NT2/D1 (cell line): ENCODE measurements around the gene CCNB2.

Source experiments
- DNase-seq: peaks from one replicate; pipeline ENCODE4 v3.0.0-alpha.2; 2011; ENCODE audit warnings: low read depth, low spot score
- H3K27me3 ChIP-seq: 2 replicates; pipeline ENCODE4 v1.6.0; 2011; ENCODE audit warnings: mild to moderate bottlenecking; ENCODE audit not compliant: insufficient read length, insufficient read depth
- H3K36me3 ChIP-seq: 2 replicates; pipeline ENCODE4 v1.6.1; 2011; ENCODE audit warnings: mild to moderate bottlenecking, low read length, mixed read lengths; ENCODE audit not compliant: insufficient read depth, insufficient read length
- H3K4me1 ChIP-seq: 2 replicates; pipeline ENCODE4 v1.5.1; 2011; ENCODE audit not compliant: insufficient read depth, insufficient read length
- H3K4me3 ChIP-seq: 2 replicates; pipeline ENCODE4 v1.5.1; 2011; ENCODE audit warnings: low read depth; ENCODE audit not compliant: insufficient read length
- H3K9ac ChIP-seq: 2 replicates; pipeline ENCODE4 v1.6.0; 2011; ENCODE audit warnings: low read depth; ENCODE audit not compliant: insufficient read length
- H3K9me3 ChIP-seq: 2 replicates; pipeline ENCODE4 v1.5.1; 2011; ENCODE audit warnings: mild to moderate bottlenecking, low read length; ENCODE audit not compliant: insufficient read depth
- SUZ12 ChIP-seq: IDR thresholded peaks from 2 replicates; pipeline ENCODE4 v1.6.1; 2011; ENCODE audit not compliant: insufficient read length, insufficient read depth; ENCODE audit errors: extremely low read depth
- YY1 ChIP-seq: IDR thresholded peaks from 2 replicates; pipeline ENCODE4 v1.6.1; 2011; ENCODE audit not compliant: insufficient read length, insufficient read depth
- ZNF274 ChIP-seq: IDR thresholded peaks from 2 replicates; pipeline ENCODE4 v1.6.1; 2011; ENCODE audit warnings: mild to moderate bottlenecking, low read depth, low read length

The CCNB2 gene

DNA sequence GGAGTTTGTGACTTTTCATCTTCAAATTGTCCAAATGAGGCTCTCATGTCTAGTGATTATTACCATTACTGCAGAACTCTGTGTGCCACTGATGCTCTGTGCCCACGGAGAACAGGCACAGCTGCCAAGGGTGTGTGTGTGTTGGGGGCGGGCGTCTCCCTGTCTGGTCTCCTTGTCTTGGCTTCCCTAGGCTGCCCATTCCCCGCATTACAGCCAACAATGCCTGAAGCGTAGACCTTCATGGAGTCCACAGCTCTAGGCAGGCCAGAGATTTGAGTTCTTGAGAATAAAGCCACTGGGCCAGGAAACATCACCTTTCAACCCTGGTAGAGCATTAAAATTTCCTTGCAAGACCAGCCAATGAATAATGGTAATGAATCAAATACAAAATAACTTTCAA, 42.7 kb downstream of the CCNB2 start:
- H3K36me3 ChIP-seq = peaks cover 45% of the 10 kb centered on the region
- TF ChIP-seq SUZ12 (no peak), YY1 (no peak), ZNF274 (no peak)
- no peaks in the 10 kb centered on the region for H3K27me3 ChIP-seq
- no peak overlapping the region for H3K4me3 ChIP-seq
- no peak for DNase-seq
- peaks cover 5% of the 10 kb centered on the region for H3K4me1 ChIP-seq
- no peaks in the 10 kb centered on the region for H3K9me3 ChIP-seq
- H3K9ac ChIP-seq = no peak overlapping the region

DNA sequence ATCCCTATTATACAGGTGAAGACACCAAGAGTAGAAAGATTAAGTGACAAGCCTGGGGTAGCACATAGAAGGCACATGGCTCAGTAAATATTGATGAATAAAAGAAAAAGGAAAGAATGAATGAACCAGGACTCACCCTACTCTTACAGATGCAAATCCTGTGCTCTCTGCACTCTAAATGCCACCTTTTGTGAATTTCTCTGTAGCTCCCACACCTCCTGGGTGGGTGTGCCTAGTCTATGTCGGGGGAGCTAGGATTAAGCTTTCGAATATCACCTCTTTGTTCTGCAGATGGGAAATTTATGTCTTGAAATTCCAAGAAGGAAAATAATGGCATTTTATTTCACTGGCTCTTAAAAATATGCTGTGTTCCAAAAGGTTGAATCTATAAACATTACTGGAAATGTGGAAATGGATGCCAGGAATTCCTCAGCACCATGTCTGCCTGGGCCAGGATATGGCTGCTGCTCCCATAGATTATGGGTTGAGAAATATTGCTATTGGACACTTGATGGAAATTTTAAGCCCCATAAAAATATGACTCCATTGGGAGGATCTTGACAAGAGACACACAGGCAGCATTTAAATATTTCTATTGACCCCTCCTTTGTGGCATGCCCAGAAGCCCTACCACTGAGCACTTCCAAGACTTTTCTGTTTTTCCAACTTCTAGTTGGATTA, 43.3 kb downstream of the CCNB2 start:
- H3K9me3 ChIP-seq = no peaks in the 10 kb centered on the region
- no peak overlapping the region for H3K9ac ChIP-seq
- peaks cover 47% of the 10 kb centered on the region for H3K36me3 ChIP-seq
- peaks cover 5% of the 10 kb centered on the region for H3K4me1 ChIP-seq
- no peaks in the 10 kb centered on the region for H3K27me3 ChIP-seq
- no peak overlapping the region for H3K4me3 ChIP-seq
- no peak for TF ChIP-seq SUZ12
- no peak for TF ChIP-seq ZNF274
- TF ChIP-seq YY1 = no peak
- DNase-seq = peak; percentile 35

DNA sequence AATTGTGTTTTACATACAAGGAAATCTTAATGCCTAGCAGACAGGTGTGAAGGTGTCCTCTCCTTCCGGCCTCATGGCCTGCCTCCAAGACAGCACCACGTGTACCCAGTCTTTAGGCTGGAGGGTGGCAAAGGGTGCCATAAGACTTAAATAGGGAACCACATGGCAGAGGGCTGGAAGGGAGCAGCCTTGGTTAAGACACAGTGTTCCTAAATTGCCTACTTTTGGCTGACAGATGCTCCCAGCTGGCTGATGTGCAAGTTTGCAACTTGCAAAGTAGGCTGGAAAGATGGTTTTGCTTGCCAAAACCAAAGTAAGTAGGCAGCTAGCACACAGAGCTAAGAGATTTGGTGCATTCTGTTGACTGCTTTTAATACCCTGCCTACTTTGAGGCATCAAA, 45.2 kb downstream of the CCNB2 start:
- TF ChIP-seq YY1 (no peak), SUZ12 (no peak), ZNF274 (no peak)
- H3K36me3 ChIP-seq = peaks cover 54% of the 10 kb centered on the region

DNA sequence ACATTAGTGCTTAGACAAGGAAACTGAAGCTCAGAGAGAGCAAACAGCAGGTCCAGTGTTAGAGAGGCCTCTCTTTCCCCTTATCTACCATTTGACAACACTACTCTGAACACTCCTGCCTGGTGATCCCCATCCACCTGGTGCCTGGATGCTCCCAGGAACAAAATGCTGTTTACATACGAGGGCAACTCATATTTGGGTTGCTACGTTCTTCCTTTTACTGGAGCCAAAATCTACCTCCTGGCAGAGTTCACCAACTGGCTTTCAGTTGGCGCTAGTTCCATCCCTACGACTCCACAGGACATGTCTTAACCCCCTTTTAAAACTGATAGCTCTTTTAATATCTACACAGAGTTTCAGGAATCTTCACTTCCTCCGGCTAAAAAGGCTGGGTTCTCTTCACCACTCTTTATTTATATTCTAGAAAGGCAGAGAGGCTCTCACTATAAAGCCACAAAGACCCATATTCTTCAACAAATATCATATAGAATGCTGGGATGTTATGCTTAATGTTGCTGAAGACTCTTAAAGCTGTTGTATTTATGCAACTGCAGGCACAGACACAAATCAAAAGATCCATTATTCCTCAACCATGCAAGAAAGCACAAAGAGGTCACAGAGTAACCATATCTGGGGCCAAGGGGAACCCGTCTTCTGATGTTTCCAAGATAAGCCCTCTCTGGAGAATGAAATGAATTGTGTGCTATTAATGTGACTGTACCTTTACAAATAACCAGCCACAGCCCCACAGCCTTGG, 47.9 kb downstream of the CCNB2 start:
- TF ChIP-seq SUZ12 = no peak
- no peak for TF ChIP-seq YY1
- TF ChIP-seq ZNF274 = no peak
- no peak for DNase-seq
- Histone ChIP-seq H3K4me3 (no peak overlapping the region), H3K9ac (no peak overlapping the region), H3K36me3 (peaks cover 58% of the 10 kb centered on the region), H3K9me3 (no peaks in the 10 kb centered on the region), H3K4me1 (peaks cover 5% of the 10 kb centered on the region), H3K27me3 (no peaks in the 10 kb centered on the region)

More for the DNA sequence above, 45.2 kb downstream of the CCNB2 start:
- H3K4me3 ChIP-seq = no peak overlapping the region
- no peak overlapping the region for H3K9ac ChIP-seq
- no peaks in the 10 kb centered on the region for H3K9me3 ChIP-seq
- DNase-seq = no peak
- peaks cover 5% of the 10 kb centered on the region for H3K4me1 ChIP-seq
- no peaks in the 10 kb centered on the region for H3K27me3 ChIP-seq

DNA sequence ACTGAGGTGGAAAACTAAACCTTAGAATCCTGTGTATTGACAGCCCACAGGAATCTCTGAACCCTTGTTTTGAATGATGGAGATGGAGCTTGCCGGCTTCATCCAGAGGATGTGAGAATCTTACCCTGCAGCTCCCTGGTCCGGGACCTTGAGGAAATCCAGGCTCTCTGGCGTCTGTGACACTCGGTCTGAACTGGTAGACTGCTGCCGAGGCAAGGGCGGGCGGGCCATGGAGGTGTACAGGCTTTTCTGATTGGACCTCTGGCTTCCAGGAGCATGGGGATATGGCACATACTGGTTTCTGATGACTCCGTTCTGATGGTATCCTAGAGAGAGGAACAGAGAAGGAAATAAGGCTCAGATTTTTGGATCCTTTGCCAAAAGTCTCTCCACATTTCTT, 48.5 kb downstream of the CCNB2 start:
- TF ChIP-seq ZNF274 (no peak), YY1 (no peak), SUZ12 (no peak)

DNA sequence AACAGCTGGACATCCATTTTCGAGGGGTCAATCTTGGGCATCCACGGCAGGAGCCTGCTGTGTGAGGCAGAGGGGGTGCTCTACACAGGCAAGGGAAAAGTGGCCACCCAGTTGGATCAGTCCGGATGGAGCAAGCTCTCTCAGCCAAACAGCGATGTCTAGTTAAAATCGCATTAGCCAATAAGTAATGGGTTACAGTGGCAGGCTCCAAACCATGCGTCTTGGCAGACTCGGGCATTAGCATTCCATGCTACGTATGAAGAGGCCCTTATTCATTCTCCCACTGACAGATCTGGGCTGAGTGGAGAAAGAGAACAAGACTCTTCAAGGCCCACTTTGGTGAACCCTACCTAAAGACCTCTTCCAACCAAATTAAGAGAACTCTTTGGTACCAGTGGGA, 49.3 kb downstream of the CCNB2 start:
- TF ChIP-seq SUZ12 = no peak
- no peak for TF ChIP-seq ZNF274
- TF ChIP-seq YY1 = no peak

More for the DNA sequence above, 48.5 kb downstream of the CCNB2 start:
- H3K9me3 ChIP-seq = no peaks in the 10 kb centered on the region
- no peaks in the 10 kb centered on the region for H3K27me3 ChIP-seq
- H3K36me3 ChIP-seq = peaks cover 63% of the 10 kb centered on the region
- no peak overlapping the region for H3K9ac ChIP-seq
- DNase-seq = no peak
- H3K4me3 ChIP-seq = no peak overlapping the region
- peaks cover 4% of the 10 kb centered on the region for H3K4me1 ChIP-seq

DNA sequence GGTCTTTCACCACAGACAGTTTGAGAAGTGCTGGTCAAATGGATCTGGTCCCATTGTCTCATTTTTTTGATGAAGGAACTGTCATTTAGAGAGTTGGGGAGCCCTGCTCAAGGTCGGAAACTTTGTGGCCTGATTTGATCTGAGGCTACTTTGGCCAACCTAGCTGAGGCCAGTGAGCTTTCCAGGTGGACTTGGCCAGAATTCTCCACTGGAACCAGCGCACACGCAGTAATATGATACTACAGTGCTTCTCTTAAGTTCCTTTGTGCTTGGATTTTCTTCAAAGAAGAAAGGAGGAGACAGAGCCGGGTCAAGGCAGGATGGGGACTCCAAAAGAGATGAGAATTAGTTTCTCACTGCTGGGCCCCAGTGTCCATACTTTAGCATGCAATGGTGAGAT, 50.5 kb downstream of the CCNB2 start:
- TF ChIP-seq ZNF274 (no peak), YY1 (no peak), SUZ12 (no peak)
- H3K4me3 ChIP-seq = no peak overlapping the region
- H3K4me1 ChIP-seq = no peaks in the 10 kb centered on the region
- H3K9me3 ChIP-seq = no peaks in the 10 kb centered on the region
- no peak overlapping the region for H3K9ac ChIP-seq
- no peak for DNase-seq
- no peaks in the 10 kb centered on the region for H3K27me3 ChIP-seq
- peaks cover 70% of the 10 kb centered on the region for H3K36me3 ChIP-seq

More for the DNA sequence above, 49.3 kb downstream of the CCNB2 start:
- no peaks in the 10 kb centered on the region for H3K9me3 ChIP-seq
- no peaks in the 10 kb centered on the region for H3K4me1 ChIP-seq
- no peak for DNase-seq
- no peaks in the 10 kb centered on the region for H3K27me3 ChIP-seq
- peaks cover 67% of the 10 kb centered on the region for H3K36me3 ChIP-seq
- no peak overlapping the region for H3K9ac ChIP-seq
- H3K4me3 ChIP-seq = no peak overlapping the region
